WTC11 (cell line): ENCODE measurements around the gene KDM2B.

Source experiments
- ATF3 ChIP-seq: sonication (generic); formaldehyde crosslinking; conservative IDR thresholded peaks from 2 replicates; pipeline ENCODE4 v1.8.1; 2022; ENCODE audit warnings: mild to moderate bottlenecking, missing genetic modification reagents
- CTCF ChIP-seq: fragments of 200-600 bp; IDR thresholded peaks from 2 replicates; pipeline ENCODE4 v1.8.0; 2022; ENCODE audit warnings: antibody characterized with exemption
- PRDM15 ChIP-seq: sonication (generic); formaldehyde crosslinking; IDR thresholded peaks from 2 replicates; pipeline ENCODE4 v1.8.0; 2022; ENCODE audit warnings: missing genetic modification reagents
- SP1 ChIP-seq: sonication (generic); formaldehyde crosslinking; conservative IDR thresholded peaks from 2 replicates; pipeline ENCODE4 v1.8.1; 2022; ENCODE audit warnings: missing genetic modification reagents
- TCF7 ChIP-seq: sonication (generic); formaldehyde crosslinking; IDR thresholded peaks from 2 replicates; pipeline ENCODE4 v1.8.0; 2022; ENCODE audit warnings: mild to moderate bottlenecking, low read depth, missing genetic modification reagents, moderate library complexity
- TEAD4 ChIP-seq: sonication (generic); formaldehyde crosslinking; IDR thresholded peaks from 2 replicates; pipeline ENCODE4 v1.8.0; 2022; ENCODE audit warnings: mild to moderate bottlenecking, missing genetic modification reagents
- ZNF121 ChIP-seq: sonication (generic); formaldehyde crosslinking; IDR thresholded peaks from 2 replicates; pipeline ENCODE4 v1.8.0; 2023; ENCODE audit warnings: missing genetic modification reagents
- ZNF138 ChIP-seq: sonication (generic); formaldehyde crosslinking; conservative IDR thresholded peaks from 2 replicates; pipeline ENCODE4 v1.8.1; 2022; ENCODE audit warnings: mild to moderate bottlenecking, moderate library complexity, missing genetic modification reagents

DNA sequence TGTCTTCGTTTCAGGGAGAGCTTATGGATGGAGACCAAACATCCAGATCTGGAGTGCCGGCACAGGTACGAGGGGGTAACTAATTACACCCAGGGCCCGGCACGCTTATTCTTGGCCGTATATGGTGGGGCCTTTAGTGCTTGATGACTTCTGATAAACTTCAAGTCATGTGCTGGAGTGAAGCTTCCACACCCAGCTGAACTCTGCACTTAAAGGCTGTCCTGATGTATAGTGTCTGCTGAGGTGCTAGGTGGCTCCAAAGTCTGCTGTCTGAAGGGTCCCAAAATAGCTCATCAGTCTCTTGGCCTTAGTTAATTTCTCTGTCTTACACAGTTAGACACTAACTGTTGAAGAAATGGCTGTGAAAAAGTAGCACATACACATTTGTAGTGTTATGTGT, 163.0 kb downstream of the KDM2B start:
- no peak for TF ChIP-seq CTCF
- no peak for TF ChIP-seq ZNF121
- TF ChIP-seq TEAD4 = no peak
- TF ChIP-seq ZNF138 (CRISPR knock-in tag) = no peak
- TF ChIP-seq ATF3 (CRISPR knock-in tag) = no peak
- TF ChIP-seq PRDM15 = no peak
- TF ChIP-seq TCF7 (CRISPR knock-in tag) = no peak
- no peak for TF ChIP-seq SP1 (CRISPR knock-in tag)
